SK-MEL-5 (cell line): Measurements from ENCODE around the gene SIK1. TPM values are rescaled to one million over a fixed set of nuclear protein-coding genes. Genes with fewer than 3 reads are reported as not detected.

Experiments used
- total RNA-seq: library from RNA; depleted of rRNA; stranded (reverse); fragments of >200 nt; shearing (Covaris generic); gene quantifications from 2 replicates; pipeline ENCODE4 v1.2.3, GENCODE V29; 2014; rRNA removed

The SIK1 gene
- total RNA-seq, 1 experiment from 2014 or later = 2.3 TPM

Other genes with a start within 250 kb of the SIK1 start
- gene HSF2BP, start 232.4 kb upstream of the SIK1 start, total RNA-seq = 0.40 and 0.77 TPM in 2 replicates
- 22.9 and 23.5 TPM in 2 replicates for gene RRP1B, start 232.4 kb upstream of the SIK1 start, total RNA-seq